H7 (cell line): ENCODE data around the gene RPS3A. TPM values are rescaled to one million over a fixed set of nuclear protein-coding genes. Genes with fewer than 3 reads are reported as not detected.
"Not testable (repeated sequence)": the region's sequence is repeated elsewhere in the genome, so short reads cannot be mapped to it uniquely, and the experiment has no call there.

ENCODE experiments used
- DNase-seq: peaks from one replicate; pipeline ENCODE4 v3.0.0; 2012
- H3K27me3 ChIP-seq: 2 replicates; pipeline ENCODE4 v1.6.0; 2011; ENCODE audit warnings: mild to moderate bottlenecking, low read length; ENCODE audit not compliant: control insufficient read depth, insufficient read depth
- H3K36me3 ChIP-seq: replicated peaks from 2 replicates; pipeline ENCODE4 v1.5.1; 2011; ENCODE audit warnings: low read length; ENCODE audit not compliant: control insufficient read depth, insufficient read depth
- H3K4me3 ChIP-seq: 2 replicates; pipeline ENCODE4 v1.5.1; 2011; ENCODE audit warnings: low read depth, mild to moderate bottlenecking, control low read depth, low read length, moderate library complexity; ENCODE audit not compliant: insufficient read depth
- total RNA-seq: library from RNA; depleted of rRNA; stranded (reverse); fragments of >200 nt; shearing (Covaris generic); gene quantifications from 2 replicates; pipeline ENCODE4 v1.2.3, GENCODE V29; 2014; rRNA removed

RPS3A gene
- 2,159 and 2,810 TPM in 2 replicates for total RNA-seq

DNA sequence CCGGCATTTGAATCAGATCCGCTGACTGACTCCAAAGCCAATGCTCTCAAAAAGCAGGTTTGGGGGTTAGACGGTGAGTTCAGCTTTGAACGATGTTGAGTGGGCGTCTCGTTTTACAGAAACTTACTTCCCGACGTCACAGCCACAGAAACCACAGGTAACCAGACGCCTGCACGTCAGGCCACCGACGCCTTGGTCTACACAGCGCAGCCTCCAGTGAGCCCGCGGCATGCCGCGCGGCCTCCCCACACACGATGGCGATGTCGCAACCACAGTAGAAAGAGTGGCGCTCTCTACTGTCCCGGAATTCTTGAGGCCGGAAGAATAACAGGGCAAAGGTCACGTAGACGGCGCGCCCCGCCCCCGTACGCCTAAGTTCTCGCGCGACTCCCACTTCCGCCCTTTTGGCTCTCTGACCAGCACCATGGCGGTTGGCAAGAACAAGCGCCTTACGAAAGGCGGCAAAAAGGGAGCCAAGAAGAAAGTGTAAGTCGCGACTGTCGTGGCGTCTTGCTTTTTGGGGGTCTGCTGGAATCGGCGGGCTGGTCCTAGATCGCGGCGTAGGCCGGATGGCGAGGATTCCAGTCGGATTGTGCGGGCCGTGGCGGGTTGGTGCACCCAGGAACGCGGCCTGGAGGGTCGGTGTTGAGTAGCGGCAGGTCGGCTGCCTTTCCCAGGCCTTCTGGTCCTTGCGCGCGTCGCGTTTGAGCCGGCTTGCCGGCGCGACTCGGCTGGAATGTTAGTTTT, at the start of gene RPS3A:
Gene RPS3A, plus strand, starts transcription at position 400 of the 747 bp plus-strand sequence. Its CDS starts 25 bp downstream, at position 425.
- no peaks in the 10 kb centered on the region for H3K27me3 ChIP-seq

DNA sequence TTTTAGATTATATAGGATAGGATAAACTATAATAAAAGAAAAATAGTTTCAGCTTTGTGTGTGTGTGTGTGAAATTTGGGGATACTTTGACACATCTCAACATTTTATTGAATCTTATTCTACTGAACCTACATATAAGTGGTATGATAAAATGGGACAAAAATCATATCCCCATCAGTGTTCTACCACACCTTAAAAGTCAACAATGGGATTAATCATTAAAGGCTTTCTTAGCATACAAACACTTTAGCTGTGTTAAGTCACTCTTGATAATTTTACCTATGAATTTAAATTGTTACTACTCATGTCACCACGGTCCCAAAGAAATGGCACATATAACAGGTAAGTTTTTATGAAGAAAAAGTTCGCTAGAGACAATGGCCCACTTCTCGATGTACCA, 46.6 kb upstream of the RPS3A start:
- no peaks in the 10 kb centered on the region for H3K27me3 ChIP-seq
- no peaks in the 10 kb centered on the region for H3K36me3 ChIP-seq
- no peak overlapping the region for H3K4me3 ChIP-seq
- no peak for DNase-seq

More for the DNA sequence above, at the start of gene RPS3A:
- Histone ChIP-seq H3K4me3 (peak within 1 kb of the TSS; percentile 99), H3K36me3 (peaks cover 27% of the 10 kb centered on the region)
- peak; percentile 93 for DNase-seq

GRCh38 chr4:151055539-151055938, 43.9 kb upstream of the RPS3A start:
- no peak for DNase-seq
- H3K4me3 ChIP-seq, result no peak overlapping the region
- no peaks in the 10 kb centered on the region for H3K36me3 ChIP-seq
- H3K27me3 ChIP-seq, result no peaks in the 10 kb centered on the region

GRCh38 chr4:151063143-151063542, 36.3 kb upstream of the RPS3A start:
- H3K36me3 ChIP-seq, DNase-seq, H3K4me3 ChIP-seq, H3K27me3 ChIP-seq: not testable (repeated sequence)

GRCh38 chr4:151067316-151067970, 32.0 kb upstream of the RPS3A start:
- H3K36me3 ChIP-seq, result no peaks in the 10 kb centered on the region

DNA sequence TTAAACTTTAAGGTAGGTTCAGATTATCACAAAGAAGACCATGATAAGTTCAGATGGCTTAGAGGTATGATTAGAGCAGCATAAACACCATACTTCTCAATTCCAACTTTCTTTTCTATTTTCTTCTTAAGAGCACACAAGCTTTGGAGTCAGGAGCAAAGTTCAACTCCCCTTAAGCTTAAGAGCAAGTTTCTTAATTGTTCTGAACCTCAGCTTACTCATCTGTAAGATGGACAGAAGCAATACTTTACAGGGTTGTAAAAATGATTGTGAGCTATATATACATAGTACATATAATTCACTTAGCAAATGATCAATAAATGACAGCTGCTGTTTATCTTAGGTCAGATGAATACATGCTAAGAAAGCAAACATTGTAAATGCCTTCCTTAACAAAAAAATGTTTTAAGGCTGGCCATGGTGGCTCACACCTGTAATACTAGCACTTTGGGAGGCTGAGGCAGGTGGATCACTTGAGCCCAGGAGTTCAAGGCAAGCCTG, 25.0 kb upstream of the RPS3A start:
- Histone ChIP-seq H3K36me3 (no peaks in the 10 kb centered on the region), H3K27me3 (no peaks in the 10 kb centered on the region), H3K4me3 (no peak overlapping the region)
- DNase-seq, result no peak

More at GRCh38 chr4:151067316-151067970, 32.0 kb upstream of the RPS3A start:
- Histone ChIP-seq H3K4me3 (no peak overlapping the region), H3K27me3 (no peaks in the 10 kb centered on the region)
- DNase-seq, result no peak

DNA sequence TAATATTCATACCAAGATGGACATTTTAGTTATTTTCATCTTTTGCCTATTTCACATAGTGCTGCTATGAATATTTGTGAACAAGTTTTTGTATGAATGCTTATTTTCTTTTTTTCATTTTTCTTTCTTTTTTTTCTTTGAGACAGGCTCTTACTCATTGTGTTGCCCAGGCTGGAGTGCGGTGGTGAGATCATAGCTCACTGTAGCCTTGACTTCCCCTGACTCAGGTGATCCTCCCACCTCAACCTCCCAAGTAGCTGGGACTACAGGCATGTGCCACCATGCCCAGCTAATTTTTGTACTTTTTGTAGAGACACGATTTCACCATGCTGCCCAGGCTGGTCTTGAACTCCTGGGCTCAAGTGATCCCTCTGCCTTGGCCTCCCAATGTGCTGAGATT, 21.4 kb upstream of the RPS3A start:
- not testable (repeated sequence) for H3K4me3 ChIP-seq, H3K27me3 ChIP-seq, DNase-seq, H3K36me3 ChIP-seq

DNA sequence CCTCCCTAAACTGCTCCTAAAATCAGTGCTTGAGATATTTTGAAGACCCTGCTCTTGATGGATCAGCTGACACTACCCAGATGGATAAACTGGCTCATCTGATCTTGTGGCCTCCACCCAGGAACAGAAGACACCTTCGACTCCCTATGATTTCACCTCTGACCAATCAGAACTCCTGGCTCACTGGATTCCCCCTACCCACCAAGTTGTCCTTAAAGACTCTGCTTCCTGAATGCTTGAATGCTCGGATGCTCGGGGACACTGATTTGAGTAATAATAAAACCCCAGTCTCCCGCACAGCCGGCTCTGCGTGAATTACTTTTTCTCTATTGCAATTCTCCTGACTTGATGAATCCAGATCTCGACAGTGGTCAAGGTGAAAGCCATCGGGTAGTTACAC, 12.0 kb upstream of the RPS3A start:
- H3K27me3 ChIP-seq, result no peaks in the 10 kb centered on the region
- no peak overlapping the region for H3K4me3 ChIP-seq
- no peak for DNase-seq
- H3K36me3 ChIP-seq, result no peaks in the 10 kb centered on the region

DNA sequence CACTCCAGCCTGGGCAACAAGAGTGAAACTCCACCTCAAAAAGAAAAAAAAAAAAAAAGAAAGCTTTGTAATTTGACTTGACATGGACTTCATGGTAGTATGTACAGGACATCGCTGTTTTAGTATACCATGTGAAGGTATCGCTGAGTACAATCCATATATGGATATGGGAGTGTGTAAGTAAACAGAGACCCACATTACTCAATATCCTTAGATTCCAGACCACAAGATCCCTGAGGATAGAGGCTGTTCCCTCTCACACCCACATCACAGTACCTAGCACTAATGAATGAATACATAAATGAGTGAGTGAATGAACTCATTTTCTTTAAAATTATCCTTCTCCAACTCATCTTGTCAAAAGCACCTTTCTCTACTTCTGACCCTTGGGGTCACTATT, 8.4 kb upstream of the RPS3A start:
- no peak overlapping the region for H3K4me3 ChIP-seq
- no peak for DNase-seq
- no peaks in the 10 kb centered on the region for H3K27me3 ChIP-seq

GRCh38 chr4:151092488-151092887, 6.9 kb upstream of the RPS3A start:
- no peak for DNase-seq
- Histone ChIP-seq H3K4me3 (no peak overlapping the region), H3K27me3 (no peaks in the 10 kb centered on the region), H3K36me3 (no peaks in the 10 kb centered on the region)

More for the DNA sequence above, 8.4 kb upstream of the RPS3A start:
- H3K36me3 ChIP-seq, result no peaks in the 10 kb centered on the region

DNA sequence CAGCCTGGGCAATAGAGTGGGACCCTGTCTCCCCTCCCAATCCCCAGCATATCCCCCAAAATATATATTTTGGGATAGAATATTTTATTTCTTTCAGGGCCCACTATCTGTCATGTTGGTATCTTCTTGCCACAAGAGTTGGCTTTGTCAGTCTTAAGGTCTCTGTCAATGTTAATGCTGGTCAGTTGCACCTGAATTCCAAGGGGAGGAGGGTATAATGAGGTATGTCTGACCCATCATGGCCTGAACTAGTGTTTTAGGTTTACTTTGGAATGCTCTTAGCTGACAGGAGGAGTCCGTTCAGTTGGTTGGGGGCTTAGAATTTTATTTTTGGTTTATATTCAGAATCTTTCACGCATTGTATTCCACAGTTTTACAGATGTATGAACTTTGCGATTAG, 6.2 kb upstream of the RPS3A start:
- no peak overlapping the region for H3K4me3 ChIP-seq

DNA sequence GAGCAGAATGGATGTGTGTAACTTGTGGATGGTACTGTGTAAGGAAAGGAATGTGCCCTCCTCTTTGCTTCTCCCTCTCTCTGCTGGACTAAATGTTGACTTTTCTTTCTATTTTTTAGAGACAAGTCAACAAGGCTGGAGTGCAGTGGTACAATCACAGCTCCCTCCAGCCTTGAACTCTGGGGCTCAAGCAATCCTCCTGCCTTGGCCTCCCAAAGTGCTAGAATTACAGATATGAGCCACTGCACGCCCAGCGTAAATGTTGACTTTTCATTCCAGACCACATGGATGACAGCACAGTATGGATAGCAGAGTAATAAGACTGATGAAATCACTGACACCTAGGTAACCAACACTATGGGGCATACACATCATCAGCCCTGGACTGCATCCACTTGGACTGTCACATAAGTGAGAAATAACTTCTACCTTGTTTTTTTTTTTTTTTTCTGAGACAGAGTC, 5.1 kb upstream of the RPS3A start:
- Histone ChIP-seq H3K4me3 (no peak overlapping the region), H3K27me3 (no peaks in the 10 kb centered on the region), H3K36me3 (no peaks in the 10 kb centered on the region)
- DNase-seq, result no peak

More for the DNA sequence above, 6.2 kb upstream of the RPS3A start:
- no peak for DNase-seq
- Histone ChIP-seq H3K36me3 (no peaks in the 10 kb centered on the region), H3K27me3 (no peaks in the 10 kb centered on the region)

DNA sequence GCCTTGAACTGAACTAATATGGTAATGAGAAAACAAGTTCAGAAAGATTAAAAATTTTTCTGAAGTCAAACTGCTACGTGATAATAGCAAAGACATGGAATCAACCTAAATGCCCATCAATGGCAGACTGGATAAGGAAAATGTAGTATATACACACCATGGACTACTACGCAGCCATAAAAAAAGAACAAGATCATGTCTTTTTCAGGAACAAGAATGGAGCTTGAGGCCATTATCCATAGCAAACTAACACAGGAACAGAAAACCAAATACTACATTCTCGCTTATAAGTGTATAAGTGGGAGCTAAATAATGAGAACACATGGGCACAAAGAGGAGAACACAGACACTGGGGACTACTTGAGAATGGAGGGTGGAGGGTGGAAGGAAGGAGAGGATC, 4.3 kb upstream of the RPS3A start:
- Histone ChIP-seq H3K4me3 (no peak overlapping the region), H3K27me3 (no peaks in the 10 kb centered on the region), H3K36me3 (no peaks in the 10 kb centered on the region)
- DNase-seq, result no peak

DNA sequence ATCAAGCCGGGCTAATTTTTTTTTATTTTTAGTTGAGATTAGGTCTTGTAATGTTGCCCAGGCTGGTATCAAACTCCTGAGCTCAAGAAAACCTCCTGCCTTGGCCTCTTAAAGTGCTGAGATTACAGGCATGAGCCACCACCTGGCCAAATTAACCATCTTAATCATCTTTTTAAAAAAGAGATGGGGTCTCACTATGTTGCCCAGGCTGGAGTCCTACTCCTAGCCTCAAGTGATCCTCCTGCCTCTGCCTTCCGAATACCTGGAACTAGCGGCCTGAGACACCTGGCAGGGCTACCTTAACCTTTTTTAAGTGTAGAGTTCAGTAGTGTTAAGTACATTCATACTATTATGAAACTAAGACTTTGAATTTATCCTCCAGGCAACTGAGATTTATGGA, 1.7 kb upstream of the RPS3A start:
- Histone ChIP-seq H3K36me3 (peaks cover 16% of the 10 kb centered on the region), H3K27me3 (no peaks in the 10 kb centered on the region), H3K4me3 (no peak overlapping the region)
- DNase-seq, result no peak

DNA sequence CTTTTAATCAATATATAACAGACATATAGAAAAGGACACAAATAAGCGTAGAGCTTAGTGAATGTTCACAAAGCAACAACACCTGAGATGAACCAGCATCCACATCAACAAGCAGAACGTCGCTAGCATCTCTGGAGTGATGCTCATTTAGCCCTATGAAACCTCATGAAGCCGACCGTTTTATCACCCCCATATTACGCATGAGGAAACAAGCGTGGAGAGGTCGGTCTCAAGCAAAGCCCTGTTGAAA, 524 bp upstream of the RPS3A start:
- DNase-seq, result no peak
- peak overlapping the region; percentile 99 for H3K4me3 ChIP-seq
- H3K36me3 ChIP-seq, result peaks cover 26% of the 10 kb centered on the region
- no peaks in the 10 kb centered on the region for H3K27me3 ChIP-seq
